ENCODE results near the gene PRMT9.

DNA sequence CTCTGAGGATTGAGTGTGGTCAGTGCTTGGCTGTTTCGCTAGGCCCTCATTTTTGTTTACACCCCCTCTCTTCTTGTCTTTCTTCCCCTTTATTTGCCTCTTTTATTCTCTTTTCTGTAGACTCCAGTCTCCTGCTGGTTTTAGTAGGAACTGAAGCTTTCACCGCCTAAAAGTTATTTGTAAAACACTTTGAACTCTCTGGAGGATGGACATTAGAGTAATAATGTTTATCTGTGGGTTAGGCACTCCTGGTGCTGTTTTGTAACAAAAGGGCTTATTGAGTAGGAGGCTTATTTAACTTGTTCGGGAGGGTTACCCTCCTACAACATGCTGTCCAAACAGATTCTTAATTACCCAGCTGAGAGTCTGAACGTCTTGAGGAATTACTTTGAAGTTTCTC, 46.4 kb upstream of the PRMT9 start:
- no peak for TF ChIP-seq POLR2A (IDR thresholded peaks at IDR 0.05)
- TF ChIP-seq, protein P1, sequence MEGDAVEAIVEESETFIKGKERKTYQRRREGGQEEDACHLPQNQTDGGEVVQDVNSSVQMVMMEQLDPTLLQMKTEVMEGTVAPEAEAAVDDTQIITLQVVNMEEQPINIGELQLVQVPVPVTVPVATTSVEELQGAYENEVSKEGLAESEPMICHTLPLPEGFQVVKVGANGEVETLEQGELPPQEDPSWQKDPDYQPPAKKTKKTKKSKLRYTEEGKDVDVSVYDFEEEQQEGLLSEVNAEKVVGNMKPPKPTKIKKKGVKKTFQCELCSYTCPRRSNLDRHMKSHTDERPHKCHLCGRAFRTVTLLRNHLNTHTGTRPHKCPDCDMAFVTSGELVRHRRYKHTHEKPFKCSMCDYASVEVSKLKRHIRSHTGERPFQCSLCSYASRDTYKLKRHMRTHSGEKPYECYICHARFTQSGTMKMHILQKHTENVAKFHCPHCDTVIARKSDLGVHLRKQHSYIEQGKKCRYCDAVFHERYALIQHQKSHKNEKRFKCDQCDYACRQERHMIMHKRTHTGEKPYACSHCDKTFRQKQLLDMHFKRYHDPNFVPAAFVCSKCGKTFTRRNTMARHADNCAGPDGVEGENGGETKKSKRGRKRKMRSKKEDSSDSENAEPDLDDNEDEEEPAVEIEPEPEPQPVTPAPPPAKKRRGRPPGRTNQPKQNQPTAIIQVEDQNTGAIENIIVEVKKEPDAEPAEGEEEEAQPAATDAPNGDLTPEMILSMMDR (IDR thresholded peaks at IDR 0.05), result peak in 1 of 6 experiments; percentile 15
